ENCODE results near the gene KIF1A.

Gene KIF1A

DNA sequence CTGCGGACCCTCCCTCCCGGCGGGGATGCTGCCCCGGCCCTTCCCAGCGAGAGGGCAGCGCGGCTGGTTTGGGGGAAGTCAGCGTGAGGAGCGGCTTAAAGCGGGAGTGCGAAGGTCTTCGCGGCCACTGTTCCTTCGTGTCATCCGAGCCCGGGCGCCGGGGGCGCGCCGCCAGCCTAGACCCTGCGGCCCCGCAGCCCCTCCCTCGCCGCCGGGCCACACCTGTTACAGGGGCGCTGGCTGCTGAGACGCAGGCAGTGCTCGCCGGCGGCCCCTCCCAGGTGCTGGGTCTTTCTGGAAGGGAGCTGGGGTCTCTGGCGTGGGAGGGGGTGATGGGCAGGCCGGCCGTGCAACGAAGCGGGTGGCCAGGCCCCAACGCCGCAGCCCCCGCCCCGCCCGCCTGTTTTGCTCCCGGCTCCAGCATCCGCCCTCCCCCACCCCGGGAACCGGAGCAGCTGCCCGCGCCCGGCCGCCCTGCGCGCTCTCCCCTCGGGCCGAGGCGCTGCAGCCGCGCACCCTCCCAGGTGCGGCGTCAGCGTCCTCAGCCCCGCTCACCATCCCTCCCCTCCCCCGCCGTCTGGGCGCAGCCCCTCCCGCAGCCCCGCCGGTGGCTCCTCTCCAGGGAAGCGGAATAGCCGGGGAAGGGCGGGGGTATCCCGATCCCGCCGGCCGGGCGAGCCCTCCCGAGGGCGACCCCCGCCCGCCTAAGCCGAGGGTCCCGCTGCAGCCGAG is 727 bp downstream of the KIF1A start:
- no peak for DNase-seq (ENCODE audit: low spot score)

DNA sequence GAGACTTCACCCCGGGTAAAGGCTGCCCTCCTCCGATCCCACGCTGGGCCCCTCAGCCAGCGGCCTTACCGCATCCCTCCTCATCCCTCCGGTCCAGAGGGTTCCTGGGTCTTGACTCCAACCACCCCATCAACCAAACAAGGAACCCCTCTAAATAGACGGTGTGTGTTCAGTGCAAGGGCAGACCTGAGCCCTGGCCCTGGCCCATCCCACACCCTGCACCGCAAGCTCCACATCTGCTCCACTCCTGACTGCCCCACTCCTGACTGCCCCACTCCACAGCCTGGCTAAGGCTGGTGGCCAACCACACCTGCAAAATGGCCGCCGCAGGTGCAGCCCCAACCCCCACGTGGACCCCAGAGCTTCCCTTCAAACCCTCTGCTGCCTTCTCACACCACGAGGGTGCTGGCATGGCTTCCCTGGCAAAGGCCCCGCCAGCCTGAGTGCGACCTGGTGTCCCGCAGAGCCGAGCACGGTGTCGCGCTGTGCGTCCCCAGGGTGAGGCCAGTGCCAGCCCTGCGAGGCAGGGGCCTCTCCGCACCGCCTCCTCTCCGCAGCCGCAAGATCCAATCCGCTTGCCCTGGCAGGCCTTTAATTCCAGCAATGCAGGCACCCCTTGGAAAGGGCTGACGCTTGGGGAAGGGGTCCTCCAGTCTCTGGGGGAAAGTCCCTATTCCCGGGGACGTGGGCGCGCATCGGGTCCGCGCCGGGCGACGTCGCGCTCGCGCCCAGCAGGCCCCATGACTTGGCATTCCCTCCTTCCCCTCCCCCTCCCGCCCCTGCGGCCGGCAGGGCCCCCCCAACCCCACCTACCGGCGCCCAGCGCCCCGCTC is 1.5 kb downstream of the KIF1A start:
- no peak for DNase-seq (ENCODE audit: low spot score)

DNA sequence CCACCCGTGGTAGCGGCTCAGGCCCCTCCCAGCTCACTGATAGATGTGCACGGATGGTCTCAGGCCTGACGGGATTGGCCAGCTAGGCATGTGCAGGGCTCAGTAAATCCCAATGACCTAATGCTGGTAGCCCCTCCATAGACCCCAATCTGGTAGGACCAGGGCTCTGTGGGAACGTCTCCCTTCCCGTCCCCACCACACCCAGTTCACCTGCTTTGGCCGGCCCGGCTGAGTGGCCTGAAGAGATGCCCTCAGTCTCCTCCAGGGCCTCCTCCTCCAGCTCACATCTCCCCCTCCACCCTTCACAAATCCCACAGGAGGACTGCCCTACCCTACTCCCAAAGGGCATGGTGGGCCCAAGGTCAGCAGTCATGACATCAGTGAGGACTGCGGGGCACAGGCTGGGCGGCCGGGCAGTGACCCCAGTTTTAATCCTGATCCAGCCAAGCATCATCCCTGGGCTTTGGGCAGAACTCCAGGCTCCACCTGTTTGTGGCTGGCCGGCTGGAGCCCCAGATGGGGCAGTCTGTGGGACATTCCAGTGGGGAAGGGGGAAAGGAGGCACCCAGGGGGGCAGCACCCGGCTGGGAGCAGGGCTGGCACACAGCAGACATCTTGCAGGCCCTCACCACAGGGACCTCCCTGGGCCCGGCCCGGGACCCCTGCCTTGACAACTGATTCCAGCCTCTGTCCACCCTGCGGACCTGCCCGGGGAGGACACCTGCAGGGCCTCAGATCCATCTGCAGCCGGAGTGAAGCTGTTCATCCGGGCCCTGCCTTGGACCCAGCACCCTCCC is 2.3 kb downstream of the KIF1A start:
- DNase-seq (ENCODE audit: low spot score), result no peak

DNA sequence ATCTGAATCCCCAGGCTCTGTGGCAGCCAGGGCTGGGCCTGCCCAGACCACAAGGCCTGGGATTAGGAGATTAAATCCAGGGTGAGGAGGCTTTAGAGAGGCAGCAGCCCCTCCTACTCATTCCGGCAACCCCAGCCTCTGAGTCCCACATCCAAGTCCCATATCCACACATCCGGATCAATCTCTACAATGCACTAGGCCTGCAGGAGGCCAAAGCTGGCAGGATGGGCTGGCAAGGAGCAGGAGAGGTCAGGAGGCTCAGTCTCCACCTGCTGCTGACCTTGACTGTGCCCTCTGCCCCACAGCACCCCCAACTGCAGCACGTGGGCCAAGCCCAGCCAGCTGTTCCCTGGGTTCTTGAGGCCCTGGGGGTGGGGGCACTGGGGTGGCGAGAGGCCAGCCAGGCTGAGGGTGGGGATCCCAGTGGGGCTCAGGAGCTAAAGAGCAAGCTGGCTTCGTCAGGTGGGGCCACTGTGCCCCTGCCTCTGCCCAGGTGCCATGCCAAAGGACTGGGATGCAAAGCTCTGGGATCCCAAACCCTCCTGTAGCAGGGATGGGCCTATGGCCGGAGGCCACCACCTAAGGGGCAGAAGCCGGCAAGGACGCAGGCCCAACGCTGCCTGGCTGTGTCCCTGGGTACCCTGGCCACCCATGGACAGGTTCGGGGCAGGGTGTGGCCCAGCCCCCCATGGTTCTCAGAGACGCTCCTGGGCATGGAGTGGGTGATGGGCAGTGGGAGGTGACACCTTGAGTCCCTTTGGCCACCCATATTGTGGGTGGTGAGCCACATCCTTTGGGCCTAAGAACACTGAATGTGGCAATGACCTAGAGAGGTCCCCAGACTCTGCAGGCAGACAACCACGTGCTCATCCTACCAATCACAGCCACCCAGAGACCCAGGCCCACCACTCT is 3.2 kb downstream of the KIF1A start:
- no peak for DNase-seq (ENCODE audit: low spot score)

DNA sequence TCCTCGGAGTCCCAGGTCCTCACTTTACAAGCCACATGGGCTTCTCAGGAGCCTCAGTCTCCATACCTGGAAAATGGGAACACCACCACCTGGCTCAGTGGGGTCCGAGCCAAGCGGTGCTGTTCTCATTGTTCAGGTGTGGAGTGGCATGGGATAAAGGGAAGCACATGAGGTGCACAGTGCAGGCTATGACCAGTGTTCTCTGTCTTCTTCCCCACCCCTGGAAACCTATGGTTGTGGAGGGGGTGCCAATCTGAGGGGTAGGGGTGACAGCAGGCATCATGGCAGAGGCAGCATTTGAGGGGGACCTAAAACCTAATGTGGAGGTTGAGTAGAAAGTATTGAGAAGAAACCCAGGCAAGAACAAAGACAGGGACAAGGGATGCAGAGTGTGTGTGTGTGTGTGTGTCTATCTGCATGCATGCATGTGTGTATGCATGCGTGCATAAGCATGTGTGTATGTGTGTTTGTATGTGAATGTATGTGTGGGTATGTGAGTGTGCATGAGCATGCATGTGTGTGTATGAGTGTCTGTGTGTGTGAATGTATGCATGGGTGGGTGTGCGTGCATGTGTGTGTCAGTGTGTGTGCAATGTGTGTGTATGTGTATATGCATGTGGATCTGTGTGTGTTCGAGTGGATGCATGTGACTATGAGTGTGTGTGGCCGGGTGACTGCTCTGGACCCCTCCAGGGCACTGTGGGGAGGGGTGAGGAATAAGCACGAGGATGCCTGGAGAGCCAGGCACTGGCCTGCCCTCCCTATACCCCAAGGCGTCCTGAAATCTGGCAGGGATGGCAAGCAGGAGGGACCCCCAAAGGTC is 4.0 kb downstream of the KIF1A start:
- DNase-seq (ENCODE audit: low spot score), result no peak

DNA sequence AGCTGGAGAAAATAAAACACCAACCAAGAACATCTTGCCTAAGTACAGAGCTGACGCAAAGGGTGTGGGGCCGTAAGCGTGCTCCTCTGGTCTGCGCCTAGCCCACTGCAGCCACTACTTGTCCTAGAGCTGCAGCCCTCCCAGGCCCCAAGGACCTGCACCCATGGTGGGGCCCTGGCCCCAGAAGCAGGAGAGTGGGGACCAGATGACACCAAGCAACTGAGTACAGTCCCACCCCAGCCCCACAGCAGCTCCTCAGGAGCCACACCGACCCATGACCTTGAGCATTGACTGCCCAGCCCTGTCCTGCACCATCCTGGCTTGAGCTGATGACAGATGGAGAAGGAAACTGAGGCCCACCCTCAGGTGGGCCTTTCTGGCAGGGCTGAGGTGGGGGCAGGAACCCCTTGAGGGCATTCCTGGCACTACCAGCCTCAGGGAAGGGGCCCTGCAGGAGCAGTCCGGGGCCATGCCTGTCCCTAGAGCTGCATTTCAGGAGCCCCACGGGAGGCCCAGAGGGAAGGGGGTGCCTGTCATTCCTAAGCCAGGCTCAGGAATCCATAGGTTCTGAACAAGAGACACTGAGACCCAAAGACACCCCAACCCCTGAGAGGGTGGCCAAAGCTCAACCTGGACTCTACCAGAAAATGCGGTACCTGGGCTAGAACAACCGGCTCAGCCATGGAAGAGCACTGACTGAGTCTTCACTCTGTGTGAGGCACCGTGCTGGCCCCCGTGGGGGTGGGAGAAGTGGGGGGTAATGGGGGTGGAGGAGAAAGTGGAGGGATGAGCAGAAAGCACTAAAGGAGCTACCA is 4.9 kb downstream of the KIF1A start:
- no peak for DNase-seq (ENCODE audit: low spot score)

DNA sequence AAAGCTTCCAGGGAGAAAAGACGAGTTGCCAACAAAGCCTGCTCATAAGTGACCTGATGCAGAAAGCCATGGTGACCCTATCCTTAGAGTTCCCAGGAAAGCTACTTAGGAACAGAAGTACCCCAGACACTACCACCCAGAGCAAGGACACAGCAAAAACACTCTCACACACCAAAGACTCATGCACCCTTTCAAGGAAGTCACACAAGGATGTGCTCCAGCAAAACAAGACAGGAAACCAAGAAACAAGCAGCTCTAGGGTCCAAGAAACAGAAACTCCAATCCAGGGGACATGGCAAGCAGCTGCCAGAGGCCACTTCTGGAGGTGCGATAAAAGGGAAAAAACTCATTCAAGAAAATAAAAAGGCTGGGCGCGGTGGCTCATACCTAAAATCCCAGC is 5.7 kb downstream of the KIF1A start:
- no peak for DNase-seq (ENCODE audit: low spot score)

DNA sequence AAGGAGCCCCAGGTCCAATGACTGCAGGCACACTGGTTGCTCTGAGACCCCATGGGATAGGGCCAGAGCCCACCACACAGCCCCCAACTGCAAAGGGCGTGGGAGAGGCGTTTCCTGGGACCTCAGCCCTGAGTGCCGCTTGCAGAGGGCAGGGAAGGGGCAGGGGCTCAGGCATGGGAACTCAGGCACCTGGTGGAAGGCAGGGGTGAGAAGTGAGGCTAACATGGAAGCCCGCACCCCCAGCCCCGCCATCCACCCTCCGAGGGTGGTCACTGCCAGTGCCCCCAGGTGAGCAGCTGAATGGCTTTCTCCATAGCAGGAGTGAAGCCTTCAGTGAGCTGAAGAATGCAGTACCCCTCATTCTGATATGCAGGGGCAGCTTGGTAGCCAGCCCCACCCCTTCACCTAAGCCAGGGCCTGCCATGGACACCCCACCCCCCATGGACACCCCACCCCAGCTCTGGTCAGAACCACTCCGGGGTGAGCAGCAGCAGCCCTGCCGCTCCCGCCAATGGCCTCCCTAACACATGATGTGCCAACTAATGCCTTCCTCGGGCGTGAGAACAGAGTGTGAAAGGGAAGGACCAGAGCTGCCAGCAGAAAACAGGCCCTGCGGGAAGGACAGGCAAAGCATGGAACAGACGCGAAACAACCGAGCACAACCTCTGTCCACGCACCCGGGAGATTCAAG is 6.6 kb downstream of the KIF1A start:
- DNase-seq (ENCODE audit: low spot score), result no peak

DNA sequence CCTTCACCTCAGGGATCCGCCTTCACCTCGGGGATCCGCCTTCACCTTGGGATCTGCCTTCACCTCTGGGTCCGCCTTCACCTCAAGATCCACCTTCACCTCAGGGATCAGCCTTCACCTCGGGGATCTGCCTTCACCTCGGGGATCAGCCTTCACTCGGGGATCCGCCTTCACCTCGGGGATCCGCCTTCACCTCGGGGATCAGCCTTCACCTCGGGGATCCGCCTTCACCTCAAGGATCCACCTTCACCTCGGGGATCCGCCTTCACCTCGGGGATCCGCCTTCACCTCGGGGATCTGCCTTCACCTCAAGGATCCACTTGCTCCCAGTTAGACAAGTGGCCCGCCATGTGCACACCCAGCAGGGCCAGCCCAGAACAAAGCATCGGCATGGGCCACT is 7.3 kb downstream of the KIF1A start:
- DNase-seq (ENCODE audit: low spot score), result no peak

DNA sequence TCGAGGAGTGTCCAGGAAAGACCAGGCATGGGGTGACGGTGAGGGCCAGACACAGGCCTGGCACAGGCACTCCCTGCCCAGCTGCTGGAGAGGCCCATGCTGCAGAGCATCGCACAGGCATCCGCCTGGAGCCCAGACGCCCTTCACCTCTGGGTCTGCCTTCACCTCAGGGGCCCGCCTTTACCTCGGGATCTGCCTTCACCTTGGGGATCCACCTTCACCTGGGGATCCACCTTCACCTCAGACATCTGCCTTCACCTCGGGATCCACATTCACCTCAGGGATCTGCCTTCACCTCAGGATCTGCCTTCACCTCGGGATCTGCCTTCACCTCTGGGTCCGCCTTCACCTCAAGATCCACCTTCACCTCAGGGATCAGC is 7.7 kb downstream of the KIF1A start:
- no peak for DNase-seq (ENCODE audit: low spot score)

DNA sequence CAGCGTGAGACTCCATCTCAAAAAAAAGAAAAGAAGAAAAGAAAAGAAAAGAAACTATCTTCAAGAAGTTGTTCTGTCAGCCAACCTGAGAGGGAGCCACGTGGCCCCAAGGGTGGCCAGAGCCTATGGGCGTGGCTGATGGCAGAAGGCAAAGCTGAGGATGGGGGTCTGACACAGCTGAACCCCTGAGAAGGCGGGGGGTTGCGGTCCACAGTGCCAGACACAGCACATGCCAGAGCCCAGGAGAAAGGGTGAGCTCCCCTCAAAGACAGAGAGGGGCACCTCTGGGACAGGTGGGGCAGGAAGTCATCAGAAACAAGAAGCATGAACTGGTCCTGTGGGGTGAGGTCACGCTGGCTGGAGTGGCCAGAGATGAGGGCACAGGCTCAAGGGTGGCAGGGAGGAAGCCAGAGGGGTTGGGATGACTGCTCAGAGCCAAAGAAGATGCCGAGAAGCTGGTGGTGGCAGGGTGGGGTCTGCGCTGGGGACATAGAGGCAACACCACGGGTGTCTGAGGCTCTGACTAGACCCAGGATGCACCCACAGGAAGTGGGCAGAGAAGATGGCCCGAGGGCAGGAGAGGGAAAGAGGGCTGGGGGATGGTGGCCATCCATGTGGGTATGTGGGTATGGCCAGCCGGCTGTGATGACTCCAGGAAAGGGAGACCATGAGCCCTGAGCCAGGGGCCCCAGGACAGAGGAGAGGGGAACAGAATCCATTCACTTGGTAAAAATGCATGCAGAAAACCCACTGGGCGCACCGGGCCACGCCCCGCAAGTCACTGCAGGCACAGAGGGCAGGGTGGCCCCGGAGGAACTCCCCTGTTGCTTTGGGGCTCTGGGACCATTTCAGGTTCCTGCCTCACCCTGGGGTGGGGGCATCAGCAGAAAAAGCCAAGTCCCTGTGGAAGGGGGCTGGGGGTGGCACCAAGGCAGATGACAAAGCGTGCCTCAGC is 8.4 kb downstream of the KIF1A start:
- no peak for DNase-seq (ENCODE audit: low spot score)

DNA sequence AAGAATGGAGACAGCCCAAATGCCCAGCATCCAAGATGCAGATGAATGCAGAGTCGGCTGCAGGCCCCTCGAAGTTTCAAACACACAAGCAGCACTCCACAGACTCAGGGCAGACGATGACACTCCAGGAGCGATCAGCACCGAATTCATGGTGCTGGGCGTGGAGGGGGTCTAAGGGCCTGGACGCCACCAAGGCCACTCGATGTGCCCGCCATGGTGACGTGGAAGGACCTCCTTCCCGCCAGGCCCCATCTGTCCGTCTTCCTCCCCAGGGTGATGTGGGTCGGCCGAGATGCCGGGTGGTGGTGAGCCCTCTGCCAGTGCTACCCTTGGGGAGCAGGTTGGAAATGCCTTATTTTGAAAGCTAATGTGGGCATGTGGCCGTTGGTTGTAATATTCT is 9.4 kb downstream of the KIF1A start:
- no peak for DNase-seq (ENCODE audit: low spot score)

DNA sequence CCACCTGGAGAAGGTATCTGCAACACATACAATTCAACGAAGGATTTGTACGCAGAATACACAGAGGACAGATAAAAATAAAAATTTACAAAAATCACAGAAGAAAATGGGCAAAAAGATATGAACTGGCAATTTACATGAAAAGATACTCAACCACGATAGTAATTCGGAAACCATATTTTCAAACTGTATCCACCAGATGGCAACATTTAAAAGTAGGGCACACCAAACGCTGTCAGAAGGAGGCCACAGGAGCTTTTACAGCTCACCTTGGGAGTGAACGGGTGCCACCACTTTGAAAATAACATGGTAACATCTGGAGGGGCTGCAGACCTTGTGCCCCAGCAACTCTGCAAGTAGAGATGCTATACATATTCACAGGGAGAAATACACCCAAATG is 9.8 kb downstream of the KIF1A start:
- DNase-seq (ENCODE audit: low spot score), result no peak

DNA sequence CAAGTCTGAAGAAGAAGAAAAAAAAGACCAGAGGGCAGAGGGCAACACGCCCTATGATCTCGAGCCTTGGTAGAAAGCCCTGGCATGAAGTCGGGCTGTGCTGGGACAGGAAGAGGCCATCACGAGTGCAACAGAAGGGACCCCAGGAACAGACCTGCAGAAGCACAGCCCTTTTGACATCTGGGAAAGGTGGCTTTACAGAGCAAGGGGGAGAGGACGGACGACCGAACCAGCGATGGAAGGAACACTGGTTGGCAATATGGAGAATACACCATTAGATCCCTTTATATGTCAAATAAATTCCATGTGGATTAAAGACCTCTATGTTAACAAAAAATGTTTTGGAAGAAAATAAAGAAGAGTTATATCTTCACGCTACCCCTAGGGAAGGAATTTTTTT is 10.7 kb downstream of the KIF1A start:
- DNase-seq (ENCODE audit: low spot score), result no peak

DNA sequence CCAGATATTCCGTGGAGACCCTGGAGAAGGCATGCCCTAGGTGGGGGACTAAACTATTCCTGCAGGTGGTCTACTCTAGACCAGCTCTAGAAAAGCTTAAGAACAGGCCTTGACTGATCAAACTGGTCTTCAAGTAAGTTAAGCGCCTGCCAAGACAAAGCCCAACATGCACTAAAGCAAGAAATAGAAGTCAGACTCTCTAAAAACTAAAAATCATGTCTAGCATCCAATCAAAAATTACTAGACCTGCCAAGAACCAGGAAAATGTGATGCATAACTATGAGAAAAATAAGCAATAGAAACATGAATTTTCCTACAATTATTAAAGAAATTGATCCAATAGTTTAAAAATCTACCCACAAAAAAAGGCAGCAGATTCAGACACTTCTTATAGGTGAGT is 13.6 kb downstream of the KIF1A start:
- no peak for DNase-seq (ENCODE audit: low spot score)

DNA sequence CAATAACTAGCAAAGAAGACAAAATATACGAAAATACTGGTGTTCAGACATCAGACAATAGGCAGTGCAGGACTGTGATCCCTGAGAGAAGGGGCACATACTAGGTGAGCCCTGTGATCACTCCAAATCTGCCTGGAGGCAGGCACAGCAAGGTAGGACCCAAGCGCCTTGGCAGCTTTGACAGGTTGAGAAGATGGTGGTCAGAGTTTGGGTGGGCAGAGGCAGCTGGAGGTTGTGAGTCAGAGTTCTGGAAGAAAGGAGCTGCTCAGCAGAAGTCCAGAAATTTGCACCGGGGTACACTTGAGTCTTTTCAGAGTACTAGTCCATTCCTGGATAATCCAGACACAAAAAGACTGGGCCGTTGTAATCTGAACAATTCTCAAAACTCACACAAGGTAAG is 14.0 kb downstream of the KIF1A start:
- DNase-seq (ENCODE audit: low spot score), result no peak

DNA sequence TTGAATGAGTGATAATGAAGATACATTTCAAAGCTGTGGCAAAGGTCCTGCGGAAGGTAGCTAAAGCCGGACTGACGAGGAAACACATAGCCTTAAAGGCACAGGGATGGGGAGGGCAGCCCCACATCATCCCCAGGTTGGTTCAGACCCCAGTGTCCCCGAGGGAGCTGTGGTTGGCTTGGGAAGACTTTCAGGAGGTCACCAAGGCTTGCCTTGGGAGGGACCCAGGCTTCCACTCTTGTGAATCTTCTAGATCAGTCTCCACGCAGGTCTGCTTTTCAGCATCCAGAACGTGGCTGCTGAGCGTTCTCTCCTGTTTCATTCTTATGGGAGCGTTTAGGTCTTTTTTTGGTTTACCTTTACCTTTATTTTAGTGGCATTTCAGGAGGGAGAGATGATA is 16.8 kb downstream of the KIF1A start:
- no peak for DNase-seq (ENCODE audit: low spot score)
